Measurements from ENCODE around the gene GID4. TPM values are rescaled to one million over a fixed set of nuclear protein-coding genes. Genes with fewer than 3 reads are reported as not detected.
A peak's percentile ranks its signal among the peaks of the same experiment; 100 is the strongest.

The GID4 gene
- total and polyA plus RNA-seq, 9 of the 15 experiments (the other 6 are each of a cell fraction or from before 2014, with no cell fraction given): 1.2 to 6.4 (median 3.7) TPM

GRCh38 chr17:18039535-18040260 is 490 bp downstream of the GID4 start (continued):
- 0 out of 4 replicates have a peak, but pooled peaks of 1 of the 2 experiments have one; percentile 12 for TF ChIP-seq NONO (IDR thresholded peaks at IDR 0.05; ENCODE audit: low read depth in 2 of 2, low read length in 1 of 2)
- TF ChIP-seq BCL6 (CRISPR knock-in tag; IDR thresholded peaks at IDR 0.05): no peak
- no peak for TF ChIP-seq BHLHE40 (IDR thresholded peaks at IDR 0.05; ENCODE audit: low read length)
- TF ChIP-seq PHF21A (IDR thresholded peaks at IDR 0.05; ENCODE audit: borderline replicate concordance, low read depth): no peak
- TF ChIP-seq POLR3A (IDR thresholded peaks at IDR 0.05; ENCODE audit: borderline replicate concordance, extremely low read depth, insufficient read depth, insufficient read length): no peak
- no peak for TF ChIP-seq SREBF1 (IDR thresholded peaks at IDR 0.05; ENCODE audit: borderline replicate concordance, low read depth, low read length)
- TF ChIP-seq RUNX1 (IDR thresholded peaks at IDR 0.05; ENCODE audit: low read depth): no peak
- TF ChIP-seq ILF3 (IDR thresholded peaks at IDR 0.05; ENCODE audit: borderline replicate concordance): no peak
- 0 out of 4 replicates have a peak, but pooled peaks of 1 of the 2 experiments have one; percentile 11 for TF ChIP-seq KDM4B (IDR thresholded peaks at IDR 0.05; ENCODE audit: borderline replicate concordance in 2 of 2, low read depth in 1 of 2)
- TF ChIP-seq ZFP91 (CRISPR knock-in tag; IDR thresholded peaks at IDR 0.05): no peak
- TF ChIP-seq RNF2 (IDR thresholded peaks at IDR 0.05): no peak
- no peak for TF ChIP-seq MTF1 (CRISPR knock-in tag; IDR thresholded peaks at IDR 0.05; ENCODE audit: borderline replicate concordance)
- TF ChIP-seq TAF9B (IDR thresholded peaks at IDR 0.05; ENCODE audit: partially characterized antibody): no peak
- TF ChIP-seq STAT5A (IDR thresholded peaks at IDR 0.05; ENCODE audit: borderline replicate concordance, low read length): no peak
- no peak for TF ChIP-seq CHCHD3 (CRISPR knock-in tag; IDR thresholded peaks at IDR 0.05)
- no peak for TF ChIP-seq SMAD1 (IDR thresholded peaks at IDR 0.05; ENCODE audit: low read depth, low read length, partially characterized antibody)
- TF ChIP-seq ESRRA (IDR thresholded peaks at IDR 0.05; ENCODE audit: borderline replicate concordance, low read depth): no peak
- TF ChIP-seq ZSCAN29 (IDR thresholded peaks at IDR 0.05): no peak
- no peak for TF ChIP-seq TCF7L2 (IDR thresholded peaks at IDR 0.05; ENCODE audit: low read depth, low read length)
- no peak for TF ChIP-seq ZNF174 (CRISPR knock-in tag; IDR thresholded peaks at IDR 0.05)
- no peak for TF ChIP-seq BMI1 (IDR thresholded peaks at IDR 0.05; ENCODE audit: low read length)
- no peak for TF ChIP-seq PTTG1 (tag; IDR thresholded peaks at IDR 0.05; ENCODE audit: low read depth)
- TF ChIP-seq L3MBTL2 (IDR thresholded peaks at IDR 0.05): peak; percentile 16; the same call in 1 of the 2 replicates
- TF ChIP-seq FOXP1 (CRISPR knock-in tag; IDR thresholded peaks at IDR 0.05): 0 out of 2 replicates have a peak, but pooled peaks have one; percentile 5
- TF ChIP-seq NR0B1 (IDR thresholded peaks at IDR 0.05; ENCODE audit: partially characterized antibody): no peak
- TF ChIP-seq ADNP (tag; IDR thresholded peaks at IDR 0.05): no peak
- no peak for TF ChIP-seq NR2F6 (CRISPR knock-in tag; IDR thresholded peaks at IDR 0.05)
- TF ChIP-seq CBX2 (IDR thresholded peaks at IDR 0.05; ENCODE audit: insufficient read depth, low read length, poor library complexity, severe bottlenecking): no peak
- no peak for TF ChIP-seq HNRNPL (IDR thresholded peaks at IDR 0.05; ENCODE audit: low read depth, low read length)
